ENCODE measurements around the gene RBM4. TPM values are rescaled to one million over a fixed set of nuclear protein-coding genes. Genes with fewer than 3 reads are reported as not detected.

The RBM4 gene
- total and polyA plus RNA-seq, 2 donors (not counting 1 experiment from before 2014, with no cell fraction given): 105 to 161 TPM

DNA sequence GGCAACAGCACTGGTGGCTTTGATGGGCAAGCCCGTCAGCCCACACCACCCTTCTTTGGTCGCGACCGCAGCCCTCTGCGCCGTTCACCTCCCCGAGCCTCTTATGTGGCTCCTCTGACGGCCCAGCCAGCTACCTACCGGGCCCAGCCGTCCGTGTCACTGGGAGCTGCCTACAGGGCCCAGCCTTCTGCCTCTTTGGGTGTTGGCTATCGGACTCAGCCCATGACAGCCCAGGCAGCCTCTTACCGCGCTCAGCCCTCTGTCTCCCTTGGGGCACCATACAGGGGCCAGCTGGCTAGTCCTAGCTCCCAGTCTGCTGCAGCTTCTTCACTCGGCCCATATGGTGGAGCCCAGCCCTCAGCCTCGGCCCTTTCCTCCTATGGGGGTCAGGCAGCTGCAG is 14.1 kb upstream of the RBM4 start:
- Histone ChIP-seq H3K79me2 (ENCODE audit: control insufficient read depth, insufficient read depth, low read length) (peaks cover 98% of the 10 kb centered on the region), H3K4me1 (ENCODE audit: control insufficient read depth, extremely low read depth, insufficient read depth, low read length) (no peaks in the 10 kb centered on the region), H3K36me3 (ENCODE audit: control insufficient read depth, insufficient read depth, low read length) (peaks cover 42% of the 10 kb centered on the region), H3K4me3 (replicated peaks in 1 of 4; ENCODE audit: control extremely low read depth in 1 of 4, insufficient read depth in 1 of 4, low read depth in 3 of 4, low read length in 4 of 4) (no peak overlapping the region), H3K27ac (ENCODE audit: insufficient read depth, low read length) (no peak overlapping the region), H4K20me1 (ENCODE audit: control insufficient read depth, extremely low read depth, insufficient read depth, low read length) (no peaks in the 10 kb centered on the region), H3K4me2 (ENCODE audit: extremely low read depth, insufficient read depth, low read length) (no peak overlapping the region), H2AFZ (ENCODE audit: low read length) (no peak overlapping the region), H3K9ac (ENCODE audit: insufficient read depth, low read length) (no peak overlapping the region), H3K9me3 (ENCODE audit: control insufficient read depth, insufficient read depth, low read depth, low read length) (no peaks in the 10 kb centered on the region), H3K27me3 (ENCODE audit: control insufficient read depth, insufficient read depth, low read length) (no peaks in the 10 kb centered on the region)
- DNase-seq (ENCODE audit: low read depth in 2 of 2): no peak
- TF ChIP-seq, protein P1, sequence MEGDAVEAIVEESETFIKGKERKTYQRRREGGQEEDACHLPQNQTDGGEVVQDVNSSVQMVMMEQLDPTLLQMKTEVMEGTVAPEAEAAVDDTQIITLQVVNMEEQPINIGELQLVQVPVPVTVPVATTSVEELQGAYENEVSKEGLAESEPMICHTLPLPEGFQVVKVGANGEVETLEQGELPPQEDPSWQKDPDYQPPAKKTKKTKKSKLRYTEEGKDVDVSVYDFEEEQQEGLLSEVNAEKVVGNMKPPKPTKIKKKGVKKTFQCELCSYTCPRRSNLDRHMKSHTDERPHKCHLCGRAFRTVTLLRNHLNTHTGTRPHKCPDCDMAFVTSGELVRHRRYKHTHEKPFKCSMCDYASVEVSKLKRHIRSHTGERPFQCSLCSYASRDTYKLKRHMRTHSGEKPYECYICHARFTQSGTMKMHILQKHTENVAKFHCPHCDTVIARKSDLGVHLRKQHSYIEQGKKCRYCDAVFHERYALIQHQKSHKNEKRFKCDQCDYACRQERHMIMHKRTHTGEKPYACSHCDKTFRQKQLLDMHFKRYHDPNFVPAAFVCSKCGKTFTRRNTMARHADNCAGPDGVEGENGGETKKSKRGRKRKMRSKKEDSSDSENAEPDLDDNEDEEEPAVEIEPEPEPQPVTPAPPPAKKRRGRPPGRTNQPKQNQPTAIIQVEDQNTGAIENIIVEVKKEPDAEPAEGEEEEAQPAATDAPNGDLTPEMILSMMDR (conservative IDR thresholded peaks at IDR 0.05 in 1 of 2, IDR thresholded peaks at IDR 0.05 in 1 of 2; ENCODE audit: low read depth in 1 of 2, low read length in 2 of 2): no peak
- TF ChIP-seq EZH2 (IDR thresholded peaks at IDR 0.05; ENCODE audit: low read length, missing control alignments): no peak

- Histone ChIP-seq H3K36me3 (ENCODE audit: control insufficient read depth, insufficient read depth, low read length) (peaks cover 44% of the 10 kb centered on the region), H4K20me1 (ENCODE audit: control insufficient read depth, extremely low read depth, insufficient read depth, low read length) (no peaks in the 10 kb centered on the region)
These were observed 13.3 kb upstream of the RBM4 start for GRCh38 chr11:66625041-66625751.

GRCh38 chr11:66625752-66626149 is 12.8 kb upstream of the RBM4 start:
- no peak overlapping the region for H3K4me3 ChIP-seq (replicated peaks in 1 of 4; ENCODE audit: control extremely low read depth in 1 of 4, insufficient read depth in 1 of 4, low read depth in 3 of 4, low read length in 4 of 4)
- no peak for DNase-seq (ENCODE audit: low read depth in 2 of 2)
- peaks cover 99% of the 10 kb centered on the region for H3K79me2 ChIP-seq (ENCODE audit: control insufficient read depth, insufficient read depth, low read length)
- no peak overlapping the region for H3K4me2 ChIP-seq (ENCODE audit: extremely low read depth, insufficient read depth, low read length)
- no peak for TF ChIP-seq EZH2 (IDR thresholded peaks at IDR 0.05; ENCODE audit: low read length, missing control alignments)
- TF ChIP-seq, protein P1 (conservative IDR thresholded peaks at IDR 0.05 in 1 of 2, IDR thresholded peaks at IDR 0.05 in 1 of 2; ENCODE audit: low read depth in 1 of 2, low read length in 2 of 2): no peak
- no peak overlapping the region for H2AFZ ChIP-seq (ENCODE audit: low read length)
- no peak overlapping the region for H3K9ac ChIP-seq (ENCODE audit: insufficient read depth, low read length)
- no peaks in the 10 kb centered on the region for H4K20me1 ChIP-seq (ENCODE audit: control insufficient read depth, extremely low read depth, insufficient read depth, low read length)
- no peaks in the 10 kb centered on the region for H3K27me3 ChIP-seq (ENCODE audit: control insufficient read depth, insufficient read depth, low read length)
- no peaks in the 10 kb centered on the region for H3K9me3 ChIP-seq (ENCODE audit: control insufficient read depth, insufficient read depth, low read depth, low read length)
- H3K4me1 ChIP-seq (ENCODE audit: control insufficient read depth, extremely low read depth, insufficient read depth, low read length): no peaks in the 10 kb centered on the region
- no peak overlapping the region for H3K27ac ChIP-seq (ENCODE audit: insufficient read depth, low read length)
- H3K36me3 ChIP-seq (ENCODE audit: control insufficient read depth, insufficient read depth, low read length): peaks cover 44% of the 10 kb centered on the region

More at GRCh38 chr11:66625041-66625751, 13.3 kb upstream of the RBM4 start:
- Histone ChIP-seq H3K4me2 (ENCODE audit: extremely low read depth, insufficient read depth, low read length) (no peak overlapping the region), H3K4me3 (replicated peaks in 1 of 4; ENCODE audit: control extremely low read depth in 1 of 4, insufficient read depth in 1 of 4, low read depth in 3 of 4, low read length in 4 of 4) (no peak overlapping the region), H3K9ac (ENCODE audit: insufficient read depth, low read length) (no peak overlapping the region), H3K27me3 (ENCODE audit: control insufficient read depth, insufficient read depth, low read length) (no peaks in the 10 kb centered on the region), H3K9me3 (ENCODE audit: control insufficient read depth, insufficient read depth, low read depth, low read length) (no peaks in the 10 kb centered on the region), H3K4me1 (ENCODE audit: control insufficient read depth, extremely low read depth, insufficient read depth, low read length) (no peaks in the 10 kb centered on the region), H3K27ac (ENCODE audit: insufficient read depth, low read length) (no peak overlapping the region), H3K79me2 (ENCODE audit: control insufficient read depth, insufficient read depth, low read length) (peaks cover 99% of the 10 kb centered on the region), H2AFZ (ENCODE audit: low read length) (no peak overlapping the region)
- no peak for DNase-seq (ENCODE audit: low read depth in 2 of 2)
- TF ChIP-seq, protein P1 (conservative IDR thresholded peaks at IDR 0.05 in 1 of 2, IDR thresholded peaks at IDR 0.05 in 1 of 2; ENCODE audit: low read depth in 1 of 2, low read length in 2 of 2): no peak
- no peak for TF ChIP-seq EZH2 (IDR thresholded peaks at IDR 0.05; ENCODE audit: low read length, missing control alignments)
